GM18951 (cell line): ENCODE measurements around the gene EPHA8.

Experiments used
- POLR2A ChIP-seq: IDR thresholded peaks from 4 replicates; pipeline ENCODE4 v1.6.1; 2011; ENCODE audit warnings: mild to moderate bottlenecking; ENCODE audit not compliant: insufficient read length, insufficient read depth; ENCODE audit errors: extremely low read depth
- in situ Hi-C: fragments of 300-500 bp; cut with MboI; formaldehyde crosslinking; loops from one replicate; pipeline ENCODE4 v1.12.0; 2022; ENCODE audit warnings: low sequenced_read_pairs, mixed read lengths, inconsistent platforms; ENCODE audit not compliant: unreplicated experiment

The EPHA8 gene

DNA sequence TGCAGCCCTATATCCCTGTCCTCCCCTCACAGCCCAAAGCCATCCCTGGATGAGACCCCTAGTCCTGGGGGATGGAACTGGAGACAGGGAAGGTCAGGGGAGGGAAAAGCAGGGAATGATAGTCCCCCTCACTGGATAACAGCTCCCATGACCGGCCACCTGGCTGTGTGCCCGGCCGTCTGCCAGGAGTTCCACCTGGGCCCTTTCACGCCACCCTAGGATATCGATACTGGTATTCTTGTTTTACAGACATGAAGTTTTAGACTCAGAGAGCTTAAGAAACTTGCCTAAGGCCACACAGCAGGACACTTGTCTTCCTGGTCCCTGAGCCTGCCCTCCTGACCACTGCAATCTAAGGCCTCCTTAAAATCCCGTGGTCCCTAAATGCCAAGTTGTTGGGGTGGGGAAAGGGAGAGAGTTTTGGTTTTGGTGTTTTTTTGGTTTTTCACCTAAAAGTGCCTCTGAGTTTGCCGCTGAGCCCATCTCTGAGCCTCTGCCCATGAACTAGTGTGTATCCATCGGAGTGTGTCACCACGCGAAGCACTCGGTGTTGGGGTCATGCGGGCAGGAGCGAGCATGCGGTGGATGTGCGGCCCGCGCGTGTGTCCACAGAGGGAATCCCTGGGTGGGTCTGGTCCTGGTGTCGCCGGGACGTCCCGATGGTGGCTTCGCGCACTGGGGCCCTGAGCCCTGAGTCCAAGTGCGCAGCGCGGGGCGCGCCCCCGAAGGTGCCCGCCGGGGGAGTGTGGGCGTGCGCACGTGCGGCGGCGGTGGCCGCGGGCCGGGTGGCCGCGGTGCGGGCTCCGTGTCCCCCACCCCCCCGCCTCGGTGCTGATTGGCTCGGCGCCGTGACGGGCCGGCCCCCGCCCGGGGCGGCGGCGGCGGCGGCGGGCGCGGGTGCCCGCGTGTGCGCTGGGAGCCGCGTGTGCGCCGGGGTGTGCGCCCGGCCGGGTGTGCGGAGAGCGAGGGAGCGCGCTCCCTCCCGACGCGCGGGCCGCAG, at the start of gene EPHA8:
Gene EPHA8 (plus strand): TSS at position 906 of the 1,000 bp plus-strand sequence. CDS start 147 bp downstream, outside the sequence.
- in situ Hi-C loops = no loop called here

DNA sequence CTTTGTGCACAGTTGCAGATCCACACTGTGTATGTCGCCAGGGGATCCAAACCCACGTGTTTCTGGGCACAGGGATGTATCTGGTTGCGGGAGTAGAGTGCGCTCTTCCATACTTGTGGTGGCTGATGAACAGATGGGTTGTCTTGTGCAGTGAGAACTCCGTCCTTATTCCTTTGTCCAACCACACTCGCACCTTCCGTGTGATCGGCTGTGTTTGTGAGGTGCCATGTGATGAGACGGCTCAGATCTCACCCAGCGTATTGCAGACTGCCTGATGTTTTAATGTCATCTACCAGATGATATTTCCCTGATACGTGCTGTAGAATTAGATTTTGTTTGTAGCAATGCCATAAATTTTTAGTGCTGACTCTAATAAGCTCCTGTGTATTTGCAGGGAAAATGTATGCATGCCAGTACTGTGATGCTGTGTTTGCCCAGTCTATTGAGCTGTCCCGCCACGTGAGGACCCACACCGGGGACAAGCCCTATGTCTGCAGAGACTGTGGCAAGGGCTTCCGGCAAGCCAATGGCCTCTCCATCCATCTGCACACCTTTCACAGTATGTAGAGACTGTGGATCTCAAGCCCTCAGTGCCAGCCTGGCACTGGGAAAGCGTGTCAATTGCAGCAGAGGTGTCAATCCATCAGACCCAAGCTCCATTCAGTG, 46.2 kb upstream of the EPHA8 start:
- TF ChIP-seq POLR2A = no peak
- in situ Hi-C loops = no loop called here

More for the DNA sequence above, at the start of gene EPHA8:
- no peak for TF ChIP-seq POLR2A

DNA sequence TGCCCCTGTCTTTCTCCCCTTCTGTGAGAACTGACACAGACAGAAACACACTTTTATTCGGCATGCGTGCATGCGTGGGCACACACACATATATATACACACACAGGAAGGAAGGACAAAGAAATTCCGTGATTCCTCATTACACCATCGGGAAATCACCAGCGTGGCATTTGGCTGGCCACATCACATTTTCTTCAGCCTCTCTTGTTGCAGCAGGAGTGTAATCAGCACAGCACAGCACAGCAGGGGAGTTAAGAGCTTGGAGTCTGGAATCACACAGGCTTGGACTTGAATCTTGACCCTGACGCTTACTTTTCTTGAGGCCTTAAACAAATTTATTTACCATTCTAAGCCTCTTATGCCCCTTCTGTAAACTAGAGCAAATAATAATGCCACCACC, 45.3 kb upstream of the EPHA8 start:
- no peak for TF ChIP-seq POLR2A
- in situ Hi-C loops = no loop called here

DNA sequence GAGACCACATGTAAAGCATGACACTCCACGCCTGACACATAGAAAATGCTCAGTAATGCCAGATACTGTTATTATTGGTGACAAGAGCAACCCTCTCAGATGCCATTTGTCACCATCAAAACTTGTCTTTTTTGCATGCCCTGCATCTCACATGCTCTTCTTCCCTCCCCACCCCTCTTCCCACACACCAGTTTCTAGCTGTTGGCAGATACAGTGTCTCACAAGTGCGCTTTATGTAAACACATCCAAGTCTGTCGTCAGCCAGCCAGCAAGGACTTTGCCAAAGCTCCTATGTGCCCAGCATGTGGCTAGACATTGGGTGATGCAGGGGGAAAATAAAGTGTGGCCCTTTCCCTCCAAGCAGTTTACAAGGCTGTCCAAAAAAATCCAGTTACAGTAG, 44.9 kb upstream of the EPHA8 start:
- in situ Hi-C loops = no loop called here
- TF ChIP-seq POLR2A = no peak

DNA sequence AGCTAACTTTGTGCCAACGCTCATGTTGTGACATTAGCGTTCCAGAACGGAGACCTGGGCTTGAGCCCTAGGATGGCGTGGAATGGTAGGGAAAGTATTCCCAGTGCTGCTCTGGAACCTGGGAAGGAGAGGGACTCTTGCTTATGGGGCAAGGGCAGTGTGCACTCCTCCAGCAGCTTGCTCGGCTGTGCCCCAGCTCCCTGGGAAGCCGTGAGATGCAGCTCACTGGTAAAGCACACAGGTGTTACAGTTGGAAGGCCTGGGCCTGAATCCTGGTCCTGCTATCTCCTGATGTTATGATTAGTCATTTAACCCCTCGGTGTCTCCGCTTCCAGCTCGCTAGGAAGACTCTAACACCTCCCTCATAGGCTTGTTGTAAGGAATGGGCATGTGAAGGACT, 42.4 kb upstream of the EPHA8 start:
- in situ Hi-C loops = no loop called here
- no peak for TF ChIP-seq POLR2A

DNA sequence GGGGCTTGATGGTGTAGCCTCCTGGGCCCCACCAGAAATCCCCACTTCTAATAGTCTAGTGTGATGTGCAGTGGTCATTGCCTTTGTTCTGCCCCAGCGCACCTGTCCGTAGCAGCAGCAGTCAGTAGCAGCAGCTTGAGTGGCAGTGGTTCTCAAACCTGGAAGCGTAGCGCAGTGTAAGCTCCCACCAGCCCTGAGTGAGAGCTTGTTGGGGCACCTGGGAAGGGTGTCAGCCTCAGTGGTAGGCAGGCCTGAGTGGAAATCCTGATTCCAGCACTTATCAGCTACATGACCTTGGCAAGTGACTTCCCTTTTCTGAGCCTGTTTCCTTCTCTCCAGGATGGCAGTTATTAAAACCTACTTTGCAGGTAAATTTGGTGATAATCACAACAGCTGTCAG, 41.6 kb upstream of the EPHA8 start:
- in situ Hi-C loops = no loop called here
- no peak for TF ChIP-seq POLR2A

DNA sequence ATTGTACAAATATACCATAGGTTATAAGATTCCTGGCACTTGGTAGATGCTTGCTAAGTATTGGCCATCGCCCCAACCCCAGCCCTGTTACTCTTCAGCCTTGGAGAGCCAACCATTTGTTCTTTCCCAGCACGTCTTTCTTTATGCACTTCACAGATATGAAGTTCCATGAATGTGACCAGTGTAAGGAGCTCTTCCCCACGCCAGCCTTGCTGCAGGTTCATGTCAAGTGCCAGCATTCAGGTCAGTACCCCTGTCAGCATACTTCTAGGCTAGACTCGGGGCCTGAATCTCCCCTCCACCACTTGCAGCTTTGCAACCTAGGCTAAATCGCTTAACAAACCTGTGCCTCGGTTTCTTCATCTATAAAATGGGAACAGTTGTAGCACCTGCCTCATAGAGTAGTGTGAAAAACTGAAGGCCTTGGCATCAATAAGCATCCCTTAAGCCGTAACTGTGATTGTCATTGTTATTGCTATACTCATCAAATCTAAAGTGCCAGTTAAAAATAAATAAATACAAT, 41.0 kb upstream of the EPHA8 start:
- TF ChIP-seq POLR2A = no peak
- in situ Hi-C loops = no loop called here

DNA sequence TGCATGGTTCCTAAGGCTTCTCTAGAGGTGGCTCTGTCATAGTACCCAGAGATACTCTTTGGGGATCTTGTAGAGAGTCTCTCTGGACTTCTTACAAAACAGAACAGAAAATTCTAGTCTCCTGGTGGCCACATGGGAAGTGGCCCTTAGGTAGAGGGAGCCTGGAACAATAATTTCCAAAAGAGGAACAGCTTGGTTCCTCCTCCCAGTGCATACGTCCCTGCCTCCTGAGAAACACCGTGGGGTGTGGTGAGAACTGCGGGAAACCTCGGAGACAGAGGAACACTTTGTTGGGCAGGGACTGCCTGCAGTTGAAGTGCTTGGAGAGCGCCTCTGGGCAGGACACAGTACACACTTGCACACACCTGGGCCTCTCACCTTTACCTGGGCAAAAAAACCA, 38.8 kb upstream of the EPHA8 start:
- in situ Hi-C loops = no loop called here

DNA sequence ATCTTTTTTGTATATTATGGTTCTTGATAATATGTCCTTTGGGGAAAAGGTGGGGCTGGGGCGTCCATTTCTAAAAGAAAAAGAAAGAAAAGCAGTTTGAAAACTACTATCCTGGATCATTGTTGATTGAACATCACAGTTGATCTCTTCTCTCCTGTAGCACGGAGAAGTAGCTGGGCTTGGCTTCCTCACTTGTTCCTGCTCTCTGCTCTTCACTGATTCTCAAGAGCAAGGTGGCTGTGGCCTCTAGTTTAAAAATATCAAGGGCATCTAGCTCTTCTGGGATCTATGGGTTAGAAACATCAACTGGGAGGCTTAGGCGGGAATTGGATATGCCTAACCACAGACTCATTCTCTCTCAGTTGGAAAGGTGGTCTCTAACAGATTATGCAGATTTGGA, 38.1 kb upstream of the EPHA8 start:
- in situ Hi-C loops = no loop called here
- no peak for TF ChIP-seq POLR2A

More for the DNA sequence above, 38.8 kb upstream of the EPHA8 start:
- TF ChIP-seq POLR2A = no peak

DNA sequence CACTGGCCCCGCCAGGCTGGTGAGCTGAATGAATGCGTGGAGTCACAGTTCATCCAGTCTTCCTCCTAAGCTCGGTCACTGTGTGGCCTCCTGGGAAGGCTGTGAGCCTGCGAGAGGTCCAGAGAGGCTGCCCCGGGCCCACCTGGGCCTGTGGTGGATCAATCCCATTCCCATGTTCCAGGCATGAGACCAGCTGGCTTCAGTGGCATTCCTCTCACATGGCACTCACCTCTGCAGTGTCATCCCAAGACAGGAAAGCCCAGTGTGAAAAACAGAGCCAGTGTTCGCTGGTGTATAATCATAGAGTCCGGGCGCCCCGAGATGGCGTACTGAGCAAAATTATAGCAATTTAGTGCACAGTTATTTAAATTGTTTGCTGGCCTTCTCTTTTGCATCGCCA, 37.6 kb upstream of the EPHA8 start:
- no peak for TF ChIP-seq POLR2A
- in situ Hi-C loops = no loop called here

DNA sequence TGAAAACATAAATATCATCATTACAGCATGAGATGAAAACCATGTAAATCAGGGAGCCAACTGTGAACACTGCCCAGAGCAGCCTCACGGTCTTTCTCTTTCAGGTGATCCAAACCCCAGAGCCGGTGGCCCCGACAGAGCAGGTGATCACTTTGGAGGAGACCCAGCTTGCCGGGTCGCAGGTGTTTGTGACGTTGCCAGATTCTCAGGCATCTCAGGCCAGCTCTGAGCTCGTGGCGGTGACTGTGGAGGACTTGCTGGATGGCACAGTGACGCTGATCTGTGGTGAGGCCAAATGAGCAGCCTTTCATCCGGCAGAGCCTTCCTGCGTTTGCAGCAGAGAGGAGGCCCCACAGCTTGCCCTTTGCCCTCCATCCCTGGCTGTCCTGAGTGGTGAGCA, 37.2 kb upstream of the EPHA8 start:
- TF ChIP-seq POLR2A = no peak
- in situ Hi-C loops = no loop called here

DNA sequence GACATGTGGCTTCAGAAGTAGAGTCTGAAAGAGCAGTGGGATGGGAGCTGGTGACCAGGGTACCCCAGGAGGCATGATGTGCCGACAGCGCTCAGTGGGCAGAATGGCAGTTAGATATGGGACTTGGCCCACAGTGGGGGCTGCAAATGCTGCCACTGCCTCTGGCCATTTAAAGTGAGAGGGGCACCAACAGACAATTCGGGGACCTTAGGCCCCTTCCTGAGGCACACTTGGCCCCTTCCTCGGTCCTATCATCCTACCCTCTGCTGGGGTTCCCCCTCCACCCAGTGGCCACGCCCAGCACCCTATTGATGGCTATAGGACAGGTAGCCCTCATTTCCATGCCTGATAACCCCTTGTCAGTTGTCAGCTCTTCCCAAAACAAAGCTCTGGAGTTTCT, 36.6 kb upstream of the EPHA8 start:
- in situ Hi-C loops = no loop called here
- no peak for TF ChIP-seq POLR2A

DNA sequence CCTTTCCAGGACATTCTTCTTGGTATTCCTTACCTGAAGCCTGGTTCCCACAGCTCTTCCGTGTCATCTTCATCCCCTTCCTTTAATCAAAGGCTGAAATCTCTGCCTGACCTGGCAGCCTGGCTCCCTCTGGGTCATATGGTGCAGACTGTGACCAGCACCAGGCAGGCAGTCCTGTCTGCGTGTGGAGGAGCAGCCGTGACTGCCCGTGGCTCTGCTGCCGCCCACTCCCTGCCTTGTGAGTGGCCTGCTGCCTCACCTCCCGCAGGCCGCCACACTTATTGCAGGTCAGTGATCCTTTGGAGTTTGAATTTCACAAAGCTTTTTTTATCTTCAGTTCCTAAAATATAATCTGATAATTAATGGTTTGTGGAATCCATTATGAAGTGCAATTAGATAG, 36.2 kb upstream of the EPHA8 start:
- in situ Hi-C loops = no loop called here
- no peak for TF ChIP-seq POLR2A
